Mesodermal cell (in vitro differentiated cells): ENCODE measurements around the gene ZNF530.

ENCODE experiments used
- H3K27ac ChIP-seq: 2 replicates; pipeline ENCODE4 v1.7.0; 2013; ENCODE audit warnings: mild to moderate bottlenecking, low read depth, low read length, moderate library complexity; ENCODE audit not compliant: severe bottlenecking
- H3K36me3 ChIP-seq: 2 replicates; pipeline ENCODE4 v1.7.1; 2013; ENCODE audit warnings: mild to moderate bottlenecking, low read length, moderate library complexity; ENCODE audit not compliant: control insufficient read depth, insufficient read depth
- H3K4me1 ChIP-seq: one replicate; pipeline ENCODE4 v1.7.1; 2013; ENCODE audit warnings: mild to moderate bottlenecking, low read length; ENCODE audit not compliant: insufficient read depth, control insufficient read depth, poor library complexity, severe bottlenecking
- H3K4me3 ChIP-seq: 2 replicates; pipeline ENCODE4 v1.7.0; 2013; ENCODE audit warnings: low read length, control low read depth, mild to moderate bottlenecking; ENCODE audit not compliant: insufficient read depth, poor library complexity, severe bottlenecking; ENCODE audit errors: extremely low read depth
- H3K9me3 ChIP-seq: 2 replicates; pipeline ENCODE4 v1.7.1; 2013; ENCODE audit warnings: mild to moderate bottlenecking, low read length, moderate library complexity; ENCODE audit not compliant: control insufficient read depth
- WGBS, 2 experiments: methylation state at CpG; one replicate each; pipeline ENCODE4 v1.1.5; 2013; ENCODE audit warnings: missing lambda C conversion rate in 2 of 2; ENCODE audit not compliant: insufficient coverage in 2 of 2; 5-methylcytosine and 5-hydroxymethylcytosine counted together

Gene ZNF530

GRCh38 chr19:57651654-57651996, 51.9 kb downstream of the ZNF530 start:
- no peak overlapping the region for H3K4me3 ChIP-seq
- H3K27ac ChIP-seq = no peak overlapping the region
- H3K36me3 ChIP-seq = no peaks in the 10 kb centered on the region
- WGBS, 2 experiments = 78 to 81% methylated on average over 6 of the region's 6 CpGs
- H3K4me1 ChIP-seq = peaks cover 9% of the 10 kb centered on the region
- peaks cover 11% of the 10 kb centered on the region for H3K9me3 ChIP-seq

DNA sequence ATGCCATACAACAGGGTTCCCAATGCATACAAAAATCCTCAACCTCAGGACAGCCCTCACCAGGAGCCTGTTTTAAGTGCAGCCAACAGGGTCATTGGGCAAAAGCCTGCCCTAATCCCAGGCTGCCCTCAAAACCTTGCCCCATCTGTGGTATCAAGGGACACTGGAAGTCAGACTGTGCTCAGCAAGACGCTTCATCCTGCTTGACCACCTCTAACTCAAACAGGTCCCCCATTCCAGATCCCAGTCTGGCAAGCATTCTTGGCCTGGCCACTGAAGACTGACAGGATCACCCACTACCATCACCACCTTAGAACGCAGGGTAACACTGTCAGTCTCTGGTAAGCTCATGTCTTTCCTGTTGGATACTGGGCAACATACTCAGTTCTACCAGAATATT, 54.0 kb downstream of the ZNF530 start:
- Histone ChIP-seq H3K27ac (no peak overlapping the region), H3K9me3 (peaks cover 11% of the 10 kb centered on the region), H3K36me3 (no peaks in the 10 kb centered on the region), H3K4me1 (peaks cover 9% of the 10 kb centered on the region), H3K4me3 (no peak overlapping the region)
- 69 to 83% methylated on average over 1 to 2 of the region's 2 CpGs for WGBS, 2 experiments

DNA sequence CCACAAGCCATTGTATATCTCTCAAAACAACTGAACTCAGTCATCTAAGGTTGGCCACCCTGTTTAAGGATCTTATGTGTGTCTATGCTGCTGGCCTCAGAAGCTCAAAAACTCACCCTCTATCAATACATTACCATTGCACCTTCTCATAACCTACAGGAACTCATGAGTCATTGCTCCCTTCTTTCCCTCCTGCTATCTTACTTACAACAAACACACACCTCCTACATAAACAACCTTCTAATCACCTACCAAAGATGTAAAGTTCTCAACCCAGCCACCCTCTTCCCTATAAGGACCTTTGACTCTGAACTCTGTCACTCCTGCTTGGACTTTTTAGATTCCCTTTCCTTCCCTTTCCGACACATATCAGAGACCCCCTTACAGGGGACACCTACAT, 55.8 kb downstream of the ZNF530 start:
- Histone ChIP-seq H3K4me3 (no peak overlapping the region), H3K27ac (no peak overlapping the region), H3K36me3 (no peaks in the 10 kb centered on the region), H3K4me1 (peaks cover 9% of the 10 kb centered on the region), H3K9me3 (peaks cover 11% of the 10 kb centered on the region)
- 85 to 90% methylated on average over 1 of the region's 1 CpG for WGBS, 2 experiments

DNA sequence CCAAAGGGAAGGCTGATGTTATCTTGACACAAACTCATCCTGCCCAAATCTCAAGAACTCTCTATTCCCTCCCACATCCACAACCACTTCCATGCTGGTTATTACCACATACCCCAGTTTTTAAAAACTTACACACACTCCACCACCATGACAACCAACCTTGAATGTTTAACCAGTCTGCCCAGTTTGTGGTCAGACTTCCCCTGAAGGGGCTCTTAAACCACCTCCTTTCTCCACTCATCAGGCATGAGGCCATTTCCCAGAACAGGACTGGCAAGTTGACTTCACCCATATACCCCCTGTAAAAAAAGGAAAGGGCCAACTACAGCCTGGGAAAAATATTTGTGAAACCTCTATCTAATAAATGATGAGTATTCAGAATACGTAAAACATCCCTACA, 56.7 kb downstream of the ZNF530 start:
- WGBS, 2 experiments = no CpG with 5 or more reads among the region's 1 CpG
- H3K27ac ChIP-seq = no peak overlapping the region
- H3K36me3 ChIP-seq = no peaks in the 10 kb centered on the region
- peaks cover 11% of the 10 kb centered on the region for H3K9me3 ChIP-seq
- peaks cover 6% of the 10 kb centered on the region for H3K4me1 ChIP-seq
- no peak overlapping the region for H3K4me3 ChIP-seq
